HK-2 (cell line): ENCODE measurements around the gene HSF2BP.
"Not testable (repeated sequence)": the region's sequence is repeated elsewhere in the genome, so short reads cannot be mapped to it uniquely, and the experiment has no call there.

Experiments used
- DNase-seq: peaks from one replicate; pipeline ENCODE4 v3.0.0-alpha.2; 2018; ENCODE audit not compliant: unreplicated experiment

Gene HSF2BP

DNA sequence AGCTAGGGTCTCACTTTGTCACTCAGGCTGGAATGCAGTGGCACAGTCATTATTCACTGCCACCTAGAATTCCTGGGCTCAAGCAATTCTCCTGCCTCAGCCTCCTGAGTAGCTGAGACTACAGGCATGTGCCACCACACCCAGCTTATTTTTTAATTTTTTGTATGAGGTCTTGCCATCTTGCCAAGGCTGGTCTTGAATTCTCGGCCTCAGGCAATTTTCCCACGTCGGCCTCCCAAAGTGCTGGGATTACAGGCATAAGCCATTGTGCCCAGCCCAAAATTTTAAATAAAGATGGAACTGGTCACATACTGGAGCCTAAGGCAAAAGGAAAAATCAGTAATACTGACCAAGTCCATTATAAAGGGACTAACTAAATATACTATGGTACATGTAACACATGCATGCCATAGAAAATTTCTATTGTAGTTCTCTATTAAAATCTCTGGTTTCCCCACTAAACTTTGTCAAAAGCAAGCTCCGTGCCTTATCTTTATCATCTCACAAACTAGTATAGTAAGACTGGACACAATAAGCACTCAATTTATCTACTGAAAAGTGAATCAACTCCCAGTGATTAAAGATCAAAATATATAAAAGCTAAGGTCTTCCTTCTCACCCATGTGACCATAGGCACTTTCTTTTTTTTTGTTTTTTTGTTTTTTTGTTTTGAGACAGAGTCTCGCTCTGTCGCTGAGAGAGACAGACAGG is 61.6 kb downstream of the HSF2BP start:
- DNase-seq = no peak

DNA sequence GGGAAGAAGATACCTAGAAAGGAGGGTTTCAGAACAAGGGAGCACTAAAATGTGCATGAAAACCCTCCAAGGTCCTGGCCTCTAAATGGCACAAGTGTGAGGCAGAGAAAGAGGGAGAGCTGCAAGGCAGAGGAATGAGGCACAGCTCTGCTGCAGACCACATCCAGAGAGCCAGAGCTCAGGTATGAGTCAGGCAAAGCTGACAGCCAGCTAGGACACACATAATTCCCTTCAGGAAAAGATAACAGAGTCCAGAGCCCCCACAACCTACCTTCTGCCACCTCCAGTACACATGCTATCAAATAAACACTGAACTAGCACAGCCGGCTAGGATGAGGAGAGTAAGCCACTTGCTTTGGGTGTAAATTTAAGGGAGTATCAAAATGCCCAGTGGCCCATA is 62.2 kb downstream of the HSF2BP start:
- peak; percentile 62 for DNase-seq

DNA sequence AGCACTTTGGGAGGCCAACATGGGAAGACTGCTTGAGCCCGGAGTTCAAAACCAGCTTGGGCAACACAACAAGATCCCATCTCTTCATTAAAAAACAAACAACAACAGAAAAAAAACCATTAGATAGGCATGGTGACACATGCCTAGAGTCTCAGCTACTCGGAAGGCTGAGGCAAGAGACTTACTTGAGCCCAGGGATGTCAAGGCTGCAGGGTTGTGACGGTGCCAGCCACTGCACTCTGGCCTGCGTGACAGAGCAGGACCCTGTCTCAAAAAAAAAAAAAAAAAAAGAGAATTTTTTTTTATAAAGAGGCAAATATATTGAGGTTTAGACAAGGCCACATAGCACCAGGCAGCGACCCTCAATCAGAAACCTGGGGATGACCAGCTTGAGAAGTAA is 62.7 kb downstream of the HSF2BP start:
- no peak for DNase-seq

DNA sequence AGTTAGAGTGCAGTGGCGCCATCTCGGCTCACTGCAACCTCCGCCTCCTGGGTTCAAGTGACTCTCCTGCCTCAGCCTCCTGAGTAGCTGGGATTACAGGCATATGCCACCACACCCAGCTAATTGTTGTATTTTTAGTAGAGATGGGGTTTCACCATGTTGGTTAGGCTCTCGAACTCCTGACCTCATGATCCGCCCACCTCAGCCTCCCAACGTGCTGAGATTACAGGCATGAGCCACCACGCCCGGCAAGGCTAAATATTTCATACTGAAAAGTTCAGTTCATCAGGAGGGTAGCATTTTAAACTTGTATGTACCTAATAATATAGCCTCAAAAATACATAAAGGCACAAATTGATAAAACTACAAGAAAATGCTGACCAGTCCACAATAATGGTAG is 63.5 kb downstream of the HSF2BP start:
- DNase-seq = not testable (repeated sequence)

DNA sequence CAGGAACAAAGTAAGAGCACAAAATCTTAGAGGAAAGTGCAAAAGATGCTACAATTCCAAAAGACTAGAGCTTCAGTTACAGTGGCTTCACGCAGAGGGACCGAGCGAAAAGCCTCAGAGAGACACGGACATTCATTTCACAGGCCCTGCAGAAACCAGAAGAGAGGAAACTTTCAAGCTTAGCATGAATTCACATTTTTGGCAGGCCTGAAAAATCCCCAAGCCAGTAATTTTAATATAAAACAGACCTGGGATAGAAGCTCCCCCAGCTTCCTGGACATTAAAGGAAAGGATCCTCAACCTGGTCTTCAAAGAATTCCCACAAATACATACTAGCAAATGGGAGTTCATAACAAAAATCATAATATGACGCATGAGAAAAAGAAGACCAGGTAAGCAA is 66.2 kb downstream of the HSF2BP start:
- DNase-seq = no peak

DNA sequence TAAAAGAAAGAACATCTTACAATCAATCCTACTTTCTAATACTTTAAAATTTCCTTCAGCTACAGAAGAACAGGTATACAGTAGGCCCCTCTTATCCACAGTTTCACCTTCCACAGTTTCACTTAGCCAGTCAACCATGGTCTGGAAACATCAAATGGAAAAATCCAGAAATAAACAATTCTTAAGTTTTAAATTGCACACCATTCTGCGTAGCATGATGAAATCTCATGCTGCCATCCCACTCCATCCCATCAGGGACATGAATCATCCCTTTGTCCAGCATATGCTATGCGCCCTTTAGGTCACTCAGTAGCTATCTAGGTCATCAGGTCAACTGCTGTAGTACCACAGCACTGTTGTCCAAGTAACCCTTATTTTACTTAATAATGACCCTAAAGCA is 67.7 kb downstream of the HSF2BP start:
- no peak for DNase-seq

DNA sequence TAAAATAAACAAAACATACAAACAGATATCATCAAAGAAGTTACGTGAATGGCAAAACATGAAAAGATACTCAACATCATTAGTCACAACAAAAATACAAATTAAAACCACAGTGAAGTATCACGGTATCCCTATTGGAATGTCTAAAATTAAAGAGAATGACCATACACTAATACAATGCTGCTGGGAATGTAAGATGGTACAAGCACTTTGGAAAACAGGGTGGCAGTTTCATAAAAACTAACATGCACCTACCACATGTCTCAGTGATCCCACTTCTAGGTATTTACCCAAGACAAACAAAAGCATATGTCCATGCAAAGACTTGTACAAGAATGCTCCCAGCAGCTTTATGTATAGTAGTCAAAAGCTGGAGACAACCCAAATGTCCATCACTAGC is 69.1 kb downstream of the HSF2BP start:
- DNase-seq = no peak

DNA sequence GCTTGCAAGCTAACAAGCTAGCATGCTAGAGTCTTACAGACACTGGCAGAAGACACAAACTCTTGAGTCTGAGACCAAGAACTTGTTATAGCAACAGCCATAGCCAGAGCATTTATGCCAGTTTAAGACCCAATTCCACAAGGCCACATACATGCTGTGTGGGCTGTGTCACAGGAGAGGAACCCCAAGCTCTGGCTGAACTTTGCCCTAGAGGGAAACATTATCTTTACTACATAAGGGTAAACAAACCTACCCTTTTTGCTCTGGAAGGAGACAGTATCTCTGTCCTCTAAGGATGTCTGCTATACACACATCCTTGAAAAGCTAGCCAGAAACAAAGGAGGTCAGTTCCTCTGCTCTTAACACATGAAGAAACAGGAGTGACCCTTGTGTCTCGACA is 70.3 kb downstream of the HSF2BP start:
- DNase-seq = no peak

DNA sequence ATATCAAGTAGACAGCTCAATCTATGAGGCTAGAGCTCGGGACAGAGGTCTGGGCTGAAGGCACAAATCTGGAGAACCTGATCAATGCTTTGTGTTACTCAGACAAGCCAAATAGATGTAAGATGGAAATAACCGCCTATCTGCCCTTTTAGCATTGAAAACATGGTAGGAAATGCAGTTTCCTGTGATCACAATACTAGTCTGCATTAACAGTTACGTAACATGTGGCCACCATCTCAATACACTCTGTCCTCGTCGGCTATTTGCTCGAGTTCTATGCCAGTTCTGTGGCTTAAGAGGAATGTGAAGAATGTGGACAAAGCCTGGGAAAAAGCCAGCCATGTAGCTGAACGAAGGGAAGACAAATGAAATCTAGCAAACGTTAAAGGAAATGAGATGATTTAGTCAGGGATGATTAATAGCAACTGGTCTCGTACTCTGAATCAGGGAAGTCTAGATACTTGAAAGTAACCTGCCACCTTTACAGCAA is 73.3 kb downstream of the HSF2BP start:
- DNase-seq = peak; percentile 74

DNA sequence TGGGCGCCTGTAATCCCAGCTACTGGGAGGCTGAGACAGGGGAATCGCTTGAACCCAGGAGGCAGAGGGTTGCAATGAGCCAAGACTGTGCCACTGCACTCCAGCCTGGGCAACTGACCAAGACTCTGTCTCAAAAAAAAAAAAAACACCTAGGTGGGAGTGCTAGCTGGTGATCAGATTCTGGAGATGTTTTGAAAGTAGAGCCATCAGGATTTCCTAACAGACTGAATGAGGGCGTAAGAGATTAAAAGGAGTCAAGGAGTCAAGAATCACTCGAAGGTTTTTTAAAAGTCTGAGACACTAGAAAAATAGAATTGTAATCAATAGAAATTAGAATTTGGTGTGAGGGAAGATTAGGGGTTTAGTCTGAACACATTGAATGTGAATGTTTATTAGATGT is 73.8 kb downstream of the HSF2BP start:
- no peak for DNase-seq

DNA sequence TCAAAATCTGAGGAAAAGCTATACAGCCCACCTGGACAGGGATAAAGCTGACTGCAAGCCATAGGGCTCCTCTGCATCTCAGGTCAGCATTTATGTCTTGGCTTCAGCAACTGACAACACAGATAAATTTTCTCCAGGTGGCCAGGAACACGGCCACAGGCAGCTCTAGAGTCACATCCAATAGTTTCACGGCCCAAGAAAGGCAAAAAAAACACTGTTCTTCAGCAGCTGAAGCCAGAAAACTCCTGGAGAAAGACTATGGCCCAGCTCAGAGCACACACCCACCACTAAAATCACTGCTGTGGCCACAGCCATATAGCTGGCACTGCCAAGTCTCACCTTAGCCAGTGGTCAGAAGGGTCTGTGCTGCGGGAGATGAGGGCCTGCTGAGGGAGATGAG is 77.8 kb downstream of the HSF2BP start:
- no peak for DNase-seq

DNA sequence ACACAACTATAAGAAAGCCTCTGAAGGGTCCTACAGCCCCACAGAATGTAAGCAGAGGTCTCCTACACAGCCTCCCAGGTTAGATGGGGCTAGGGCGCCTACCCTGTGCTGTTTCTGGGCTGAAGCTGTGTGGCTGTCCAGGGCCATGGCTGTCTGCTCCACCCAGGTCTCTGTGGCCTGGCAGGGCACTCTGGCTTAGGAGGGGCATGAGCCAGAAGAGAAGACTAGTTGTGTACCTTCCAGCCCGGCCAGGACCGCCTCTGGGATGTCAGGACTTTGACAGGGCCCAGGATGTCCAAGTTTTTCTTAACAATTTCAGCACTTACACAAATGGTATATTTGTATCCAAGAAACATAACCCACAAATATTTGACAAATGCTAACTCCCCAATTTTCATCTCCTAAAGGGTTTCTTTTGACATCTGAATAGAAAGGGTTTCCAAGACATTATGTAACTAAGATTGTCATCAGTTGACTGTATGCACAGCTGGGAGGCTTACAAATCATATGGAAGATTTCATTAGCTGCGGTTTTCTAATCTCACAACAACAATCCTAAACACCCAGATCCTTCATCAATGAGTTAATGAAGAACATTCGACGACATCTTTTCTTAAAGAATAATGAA is 80.5 kb downstream of the HSF2BP start:
- DNase-seq = no peak

DNA sequence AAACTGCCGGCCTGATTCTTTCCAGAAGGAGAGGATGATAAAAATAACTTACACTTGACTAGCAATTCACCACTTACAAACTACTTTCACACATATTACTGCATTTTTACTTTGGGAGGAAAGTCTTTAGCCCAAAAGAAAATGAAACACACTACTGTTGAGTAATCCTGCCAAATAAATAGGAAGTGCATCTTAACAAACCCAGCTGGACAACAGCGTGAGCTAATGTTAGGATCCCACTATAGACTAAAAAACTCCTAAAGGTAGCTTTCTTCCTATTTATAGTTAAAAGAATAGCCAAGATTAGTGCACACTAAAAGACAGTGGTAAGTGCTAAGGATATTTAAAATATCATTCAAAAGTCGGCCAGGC is 83.8 kb downstream of the HSF2BP start:
- no peak for DNase-seq

DNA sequence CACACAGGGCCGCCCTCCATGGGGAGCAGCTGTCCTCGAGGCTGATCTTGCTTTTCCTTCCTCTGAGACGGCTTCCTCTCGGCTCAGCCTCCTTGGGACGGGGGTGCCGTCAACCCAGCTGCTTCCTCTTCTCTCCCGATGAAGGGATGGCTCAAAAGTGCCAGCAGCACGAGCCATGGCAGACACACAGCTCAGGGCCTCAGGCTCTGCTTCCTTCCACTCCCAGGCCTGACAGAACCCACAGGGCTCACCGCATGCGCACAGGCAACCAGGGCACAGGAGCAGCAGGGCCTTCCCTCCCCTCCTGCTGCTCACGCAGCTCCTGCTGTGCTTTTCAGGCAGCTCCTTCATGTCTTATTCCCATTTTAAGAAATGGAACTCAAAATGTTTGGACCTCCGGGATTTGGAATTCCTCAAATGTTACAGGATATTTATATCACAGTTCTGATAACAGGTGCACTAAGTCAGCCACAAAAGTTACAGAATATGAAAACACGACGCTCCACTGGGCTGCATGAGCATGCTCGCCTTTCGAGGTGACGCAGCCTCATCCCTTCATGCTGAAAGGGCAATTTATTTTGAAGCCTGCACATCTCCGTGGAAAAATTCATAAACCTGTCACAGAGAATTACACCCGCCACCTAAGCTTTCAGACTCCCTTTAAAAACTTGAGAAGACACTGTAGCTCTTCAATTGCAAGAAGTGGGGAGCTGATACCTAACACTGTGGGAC is 84.4 kb downstream of the HSF2BP start:
- DNase-seq = no peak

DNA sequence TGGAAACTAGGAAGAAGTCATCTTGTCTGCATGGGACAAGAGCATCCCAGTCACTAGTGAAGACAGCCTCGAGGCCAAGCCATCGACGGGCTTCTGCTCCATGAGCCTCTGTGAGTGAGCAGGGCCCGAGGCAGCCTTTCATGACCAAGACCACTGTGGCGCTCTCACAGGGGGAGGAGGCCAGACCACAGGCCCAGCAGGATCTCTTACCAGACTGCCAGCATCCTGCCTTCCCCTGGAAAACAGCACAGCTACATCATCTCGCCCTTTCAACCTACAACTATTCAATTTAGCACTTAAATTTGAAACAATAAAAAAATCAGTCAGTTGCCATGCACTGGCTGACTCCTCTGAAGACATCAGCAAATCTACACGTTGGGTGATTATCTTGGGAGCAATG is 85.4 kb downstream of the HSF2BP start:
- no peak for DNase-seq

DNA sequence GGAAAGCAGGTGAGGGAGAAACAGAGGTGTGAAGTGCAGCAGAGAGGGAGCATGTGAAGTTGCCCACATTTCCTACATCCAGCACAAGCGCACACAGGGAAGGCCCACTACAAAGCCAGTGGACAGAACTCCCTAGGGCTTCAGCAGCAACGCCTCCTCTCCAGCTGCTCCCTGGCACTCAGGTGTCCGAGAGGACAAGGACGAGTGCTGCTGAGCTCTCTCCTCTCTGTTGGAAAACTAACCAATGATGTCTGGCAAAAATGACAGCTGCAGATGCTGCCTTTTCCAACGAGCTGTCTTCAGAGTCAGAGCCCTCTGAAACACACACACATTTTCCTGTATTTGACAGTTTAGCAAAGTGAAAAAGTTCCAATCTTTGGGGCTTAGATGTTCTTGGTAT is 86.8 kb downstream of the HSF2BP start:
- DNase-seq = no peak

DNA sequence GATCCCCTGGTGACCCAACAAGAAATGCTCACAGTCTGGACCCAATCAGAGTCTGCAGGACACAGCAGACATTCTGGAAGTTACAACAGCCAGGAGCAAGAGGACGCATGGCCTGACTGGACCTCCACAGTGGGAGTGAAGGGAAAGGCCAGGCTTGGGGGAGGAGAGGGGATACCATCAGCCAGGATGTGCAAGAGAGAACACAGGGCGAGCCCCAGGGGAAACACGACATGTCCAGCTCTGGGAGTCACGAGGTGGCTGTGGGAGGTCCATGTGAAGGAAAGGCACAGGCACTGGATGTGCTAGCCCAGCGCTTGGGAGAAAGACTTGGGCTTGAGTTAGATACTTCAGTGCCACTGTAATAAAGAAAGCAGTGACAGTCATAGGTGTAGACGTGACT is 87.3 kb downstream of the HSF2BP start:
- DNase-seq = no peak

DNA sequence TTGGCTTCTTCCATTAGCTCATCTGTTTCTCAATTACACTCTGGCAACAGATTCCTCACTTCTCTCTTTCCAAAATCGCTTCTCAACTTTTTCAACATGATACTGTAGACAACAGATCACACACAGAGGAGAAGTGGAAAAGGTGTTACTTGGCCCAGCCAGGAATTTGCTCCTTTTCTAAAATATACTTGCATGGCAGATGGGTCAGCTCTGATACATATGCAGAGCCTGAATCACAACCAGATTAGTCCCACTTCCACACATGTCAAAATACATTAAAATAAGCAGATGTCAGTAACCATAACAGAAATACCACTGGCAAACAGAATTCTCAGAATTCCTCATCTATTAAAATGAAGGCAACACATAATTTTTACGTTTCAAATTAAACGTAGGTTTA is 89.1 kb downstream of the HSF2BP start:
- DNase-seq = not testable (repeated sequence)

DNA sequence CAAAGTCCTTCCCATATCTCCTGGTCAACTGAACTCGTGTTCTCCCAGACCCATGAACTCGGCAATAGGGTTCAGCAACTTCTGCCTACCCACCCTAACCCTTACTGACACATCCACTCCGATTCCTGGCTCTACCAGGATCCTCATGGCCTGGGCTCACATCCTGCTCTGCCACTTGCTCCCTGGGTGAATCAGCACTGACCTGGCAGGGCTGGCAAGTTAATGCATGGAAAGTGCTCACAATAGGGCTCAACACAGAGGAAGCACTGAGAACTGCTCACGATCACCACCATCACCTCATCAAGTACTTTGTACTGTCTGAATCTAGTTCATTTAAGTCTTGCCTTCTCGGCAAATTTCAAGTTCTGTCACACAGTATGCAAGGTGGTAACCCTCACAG is 96.8 kb downstream of the HSF2BP start:
- not testable (repeated sequence) for DNase-seq

DNA sequence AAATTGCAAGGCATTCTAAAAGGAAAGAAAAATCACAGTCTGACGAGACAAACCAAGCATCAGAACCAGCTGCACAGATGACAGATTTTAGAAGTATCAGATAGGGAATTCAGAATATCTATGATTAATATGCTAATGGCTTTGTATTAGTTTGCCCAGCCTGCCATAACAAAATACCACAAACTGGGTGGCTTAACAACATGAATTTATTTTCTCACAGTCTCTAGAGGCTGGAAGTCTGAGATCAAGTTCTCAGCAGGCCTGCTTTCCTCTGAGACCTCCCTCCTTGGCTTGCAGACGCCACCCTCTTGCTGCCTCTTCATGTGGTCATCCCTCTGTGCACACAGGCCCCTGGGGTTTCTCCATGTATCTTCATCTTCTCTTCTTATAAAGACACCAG is 118.7 kb downstream of the HSF2BP start:
- DNase-seq = not testable (repeated sequence)

DNA sequence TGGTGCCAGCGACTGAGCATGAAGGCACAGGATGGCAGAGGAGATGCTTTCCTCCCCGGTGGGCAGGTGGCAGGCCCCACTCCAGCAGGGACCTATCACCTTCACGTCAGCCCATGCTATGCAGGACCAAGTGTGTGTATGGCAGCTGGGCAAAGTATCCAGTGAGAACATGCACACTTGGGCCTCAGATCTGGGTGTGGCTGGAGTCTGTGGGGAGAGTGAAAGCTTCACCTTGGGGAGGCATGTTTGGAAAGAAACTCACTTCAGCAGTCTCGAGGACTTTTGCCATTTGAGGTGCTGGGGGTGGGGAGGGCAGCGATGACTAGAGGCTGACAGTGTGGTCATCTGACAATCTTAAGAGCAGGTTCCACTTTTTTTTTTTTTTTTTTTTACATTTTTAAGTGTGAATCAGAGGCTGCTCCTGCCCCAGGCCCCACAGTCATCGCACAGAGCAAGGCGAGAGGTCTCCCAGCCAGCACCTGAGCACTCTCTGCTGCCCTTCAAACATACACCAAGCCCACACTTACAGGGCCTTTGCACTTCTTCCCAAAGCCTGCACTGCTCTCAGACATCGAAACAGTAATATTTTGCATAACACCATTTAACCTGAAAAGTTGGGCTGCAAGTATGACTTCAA is 136.7 kb downstream of the HSF2BP start:
- DNase-seq = not testable (repeated sequence)

DNA sequence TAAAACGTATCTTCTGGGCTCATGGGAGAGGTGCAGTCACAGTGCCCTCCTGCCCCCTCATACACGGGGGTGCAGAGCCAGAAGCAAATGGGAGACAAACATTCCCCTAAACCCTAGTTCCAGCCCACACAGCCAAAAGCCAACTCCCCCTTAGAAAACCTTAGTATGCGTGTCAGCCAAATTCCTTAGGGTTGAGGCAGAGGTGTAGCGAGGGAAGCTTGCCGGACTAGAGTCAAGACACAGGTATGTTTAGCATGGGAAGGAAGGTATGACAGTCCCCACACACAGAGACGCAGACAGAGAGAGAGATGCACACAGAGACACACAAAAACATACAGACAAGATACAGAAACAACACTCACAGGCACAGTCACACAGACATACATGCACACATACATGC is 141.6 kb downstream of the HSF2BP start:
- not testable (repeated sequence) for DNase-seq
